Caco-2 (cell line): ENCODE measurements around the gene MTA1. TPM values are rescaled to one million over a fixed set of nuclear protein-coding genes. Genes with fewer than 3 reads are reported as not detected.

Experiments used
- BruUV-seq: library from RNA; stranded (reverse); fragments of 400-500 nt; replicated peaks from 2 replicates; lab custom pipeline; 2021; lab: Mats Ljungman, UMichigan
- CTCF ChIA-PET: fragments of 300-600 bp; sonication (Branson Sonifier 250); formaldehyde crosslinking; loops from one replicate; lab custom pipeline; 2022; ENCODE audit warnings: antibody characterized with exemption; lab: Charles Lee
- POLR2A ChIA-PET: fragments of 300-600 bp; sonication (Branson Sonifier 250); formaldehyde crosslinking; loops from one replicate; lab custom pipeline; 2022; ENCODE audit warnings: antibody characterized with exemption; lab: Charles Lee
- DNase-seq, 2 experiments: peaks; one replicate each; pipeline versions ENCODE4 v3.0.0 to v3.0.0-alpha.2; 2020 to 2022
- H3K27me3 ChIP-seq: replicated peaks from 2 replicates; pipeline ENCODE4 v1.6.0; 2011; ENCODE audit warnings: low read length; ENCODE audit not compliant: control insufficient read depth, insufficient read depth
- H3K36me3 ChIP-seq: 2 replicates; pipeline ENCODE4 v1.5.1; 2011; ENCODE audit warnings: low read length; ENCODE audit not compliant: control insufficient read depth, insufficient read depth
- H3K4me1 ChIP-seq: fragments of 250-450 bp; sonication (Bioruptor Pico); 2 replicates; pipeline ENCODE4 v1.5.1; 2020; ENCODE audit warnings: mild to moderate bottlenecking
- H3K4me3 ChIP-seq: 2 replicates; pipeline ENCODE4 v1.5.1; 2011; ENCODE audit warnings: low read depth, mild to moderate bottlenecking, control low read depth, low read length
- H3K9me3 ChIP-seq: fragments of 250-450 bp; sonication (Bioruptor Pico); 2 replicates; pipeline ENCODE4 v1.5.1; 2020; ENCODE audit warnings: mild to moderate bottlenecking, moderate library complexity
- H3K27ac Mint-ChIP-seq: one replicate; pipeline ENCODE4 v1.8.0; 2022; ENCODE audit warnings: mixed read lengths; ENCODE audit not compliant: unreplicated experiment
- H3K27me3 Mint-ChIP-seq: one replicate; pipeline ENCODE4 v1.8.0; 2022; ENCODE audit warnings: mixed read lengths; ENCODE audit not compliant: insufficient read depth, unreplicated experiment
- H3K36me3 Mint-ChIP-seq: one replicate; pipeline ENCODE4 v1.8.0; 2022; ENCODE audit warnings: mild to moderate bottlenecking, mixed read lengths; ENCODE audit not compliant: insufficient read depth, unreplicated experiment
- H3K4me1 Mint-ChIP-seq: one replicate; pipeline ENCODE4 v1.8.0; 2022; ENCODE audit warnings: low read depth, mixed read lengths; ENCODE audit not compliant: unreplicated experiment
- H3K4me3 Mint-ChIP-seq: one replicate; pipeline ENCODE4 v1.8.0; 2022; ENCODE audit warnings: mild to moderate bottlenecking, moderate library complexity, mixed read lengths; ENCODE audit not compliant: unreplicated experiment
- H3K9me3 Mint-ChIP-seq: one replicate; pipeline ENCODE4 v1.8.0; 2022; ENCODE audit warnings: mixed read lengths; ENCODE audit not compliant: unreplicated experiment
- intact Hi-C: fragments of 100-400 bp; cut with micrococcal nuclease; formaldehyde crosslinking; loops from one replicate; pipeline ENCODE4 v1.10.0; 2022; ENCODE audit not compliant: unreplicated experiment
- total RNA-seq: library from RNA; stranded (reverse); gene quantifications from 2 replicates; pipeline ENCODE4 v1.2.3, GENCODE V29; 2022
- TF ChIP-seq, protein P1 (sequence below), 2 experiments: fragments of 200-600 bp in 1 of 2; IDR thresholded peaks; 1 replicate in 1 of 2; 2 replicates in 1 of 2; pipeline versions ENCODE4 v1.5.1 to v1.8.0; 2011 to 2022; ENCODE audit warnings: antibody characterized with exemption in 1 of 2, control low read depth in 1 of 2, inconsistent platforms in 1 of 2, low read depth in 1 of 2, low read length in 1 of 2, mild to moderate bottlenecking in 1 of 2, moderate library complexity in 1 of 2; ENCODE audit not compliant: insufficient read depth in 1 of 2, severe bottlenecking in 1 of 2, unreplicated experiment in 1 of 2

Gene MTA1
- total RNA-seq, 1 experiment from 2014 or later = 167 TPM

DNA sequence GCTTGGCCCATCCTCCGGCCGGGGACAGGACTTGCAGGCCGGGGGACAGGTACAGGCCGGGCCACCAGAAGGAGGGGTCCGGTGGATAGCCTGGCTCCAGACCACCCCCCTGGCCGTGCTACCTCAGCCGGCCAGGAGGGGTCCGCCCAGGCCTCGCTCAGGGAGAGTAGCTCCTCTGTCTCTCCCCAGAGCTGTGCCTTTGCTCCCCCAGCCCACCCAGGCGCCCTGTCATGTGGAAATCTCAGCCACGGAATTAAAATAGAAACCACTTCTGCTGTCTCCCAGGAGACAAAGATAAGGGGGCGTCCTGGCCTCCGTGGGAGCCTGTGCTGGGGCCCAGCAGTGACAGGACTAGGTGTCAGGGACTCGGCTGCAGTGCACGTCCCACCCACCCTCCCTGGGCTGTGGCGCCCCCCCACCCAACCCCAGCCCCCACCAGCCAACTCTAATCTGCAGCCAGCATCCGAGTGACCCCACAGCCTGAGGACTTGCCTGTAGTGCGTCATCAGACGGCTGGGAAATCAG, 51.7 kb downstream of the MTA1 start:
- peak in 1 of 2 experiments; percentile 47 for DNase-seq
- Mint-ChIP-seq H3K36me3 (peaks cover 14% of the 10 kb centered on the region), H3K9me3 (no peaks in the 10 kb centered on the region), H3K27me3 (no peaks in the 10 kb centered on the region), H3K27ac (no peak overlapping the region), H3K4me1 (no peaks in the 10 kb centered on the region), H3K4me3 (no peak overlapping the region)
- TF ChIP-seq, protein P1, sequence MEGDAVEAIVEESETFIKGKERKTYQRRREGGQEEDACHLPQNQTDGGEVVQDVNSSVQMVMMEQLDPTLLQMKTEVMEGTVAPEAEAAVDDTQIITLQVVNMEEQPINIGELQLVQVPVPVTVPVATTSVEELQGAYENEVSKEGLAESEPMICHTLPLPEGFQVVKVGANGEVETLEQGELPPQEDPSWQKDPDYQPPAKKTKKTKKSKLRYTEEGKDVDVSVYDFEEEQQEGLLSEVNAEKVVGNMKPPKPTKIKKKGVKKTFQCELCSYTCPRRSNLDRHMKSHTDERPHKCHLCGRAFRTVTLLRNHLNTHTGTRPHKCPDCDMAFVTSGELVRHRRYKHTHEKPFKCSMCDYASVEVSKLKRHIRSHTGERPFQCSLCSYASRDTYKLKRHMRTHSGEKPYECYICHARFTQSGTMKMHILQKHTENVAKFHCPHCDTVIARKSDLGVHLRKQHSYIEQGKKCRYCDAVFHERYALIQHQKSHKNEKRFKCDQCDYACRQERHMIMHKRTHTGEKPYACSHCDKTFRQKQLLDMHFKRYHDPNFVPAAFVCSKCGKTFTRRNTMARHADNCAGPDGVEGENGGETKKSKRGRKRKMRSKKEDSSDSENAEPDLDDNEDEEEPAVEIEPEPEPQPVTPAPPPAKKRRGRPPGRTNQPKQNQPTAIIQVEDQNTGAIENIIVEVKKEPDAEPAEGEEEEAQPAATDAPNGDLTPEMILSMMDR (IDR thresholded peaks at IDR 0.05; ENCODE audit: insufficient read depth in 1 of 2, low read depth in 1 of 2, low read length in 1 of 2, severe bottlenecking in 1 of 2, unreplicated experiment in 1 of 2) = peak; percentile 15 to 36
- H3K4me3 ChIP-seq = no peak overlapping the region
- BruUV-seq = no TSS peak
- intact Hi-C loops = no loop called here
- H3K9me3 ChIP-seq = no peaks in the 10 kb centered on the region
- CTCF ChIA-PET = interaction anchor here (0.6 to 3.0 kb wide), 4 partner anchors 9 to 119 kb away, joined by 4 to 16 read pairs (median 8); no protein-coding TSS in a partner anchor
- H3K36me3 ChIP-seq = no peaks in the 10 kb centered on the region; the same call in 1 of the 2 replicates
- no peaks in the 10 kb centered on the region for H3K27me3 ChIP-seq
- POLR2A ChIA-PET = no interaction called here
- peaks cover 18% of the 10 kb centered on the region for H3K4me1 ChIP-seq

GRCh38 chr14:105471823-105472485, 52.3 kb downstream of the MTA1 start:
- no peaks in the 10 kb centered on the region for H3K4me1 Mint-ChIP-seq
- intact Hi-C loops = no loop called here
- H3K36me3 ChIP-seq = no peaks in the 10 kb centered on the region; the same call in 1 of the 2 replicates
- H3K36me3 Mint-ChIP-seq = peaks cover 12% of the 10 kb centered on the region
- H3K27ac Mint-ChIP-seq = no peak overlapping the region
- POLR2A ChIA-PET = no interaction called here
- H3K9me3 Mint-ChIP-seq = no peaks in the 10 kb centered on the region
- H3K4me3 ChIP-seq = no peak overlapping the region
- H3K27me3 Mint-ChIP-seq = no peaks in the 10 kb centered on the region
- no peak overlapping the region for H3K4me3 Mint-ChIP-seq
- H3K27me3 ChIP-seq = no peaks in the 10 kb centered on the region
- BruUV-seq = no TSS peak
- CTCF ChIA-PET = interaction anchor here (0.6 to 3.0 kb wide), 4 partner anchors 9 to 120 kb away, joined by 3 to 16 read pairs (median 5); no protein-coding TSS in a partner anchor
- DNase-seq = no peak
- H3K4me1 ChIP-seq = peaks cover 18% of the 10 kb centered on the region
- no peaks in the 10 kb centered on the region for H3K9me3 ChIP-seq
- TF ChIP-seq, protein P1 (IDR thresholded peaks at IDR 0.05; ENCODE audit: insufficient read depth in 1 of 2, low read depth in 1 of 2, low read length in 1 of 2, severe bottlenecking in 1 of 2, unreplicated experiment in 1 of 2) = no peak

- Mint-ChIP-seq H3K36me3 (peaks cover 13% of the 10 kb centered on the region), H3K27me3 (peaks cover 3% of the 10 kb centered on the region), H3K27ac (no peak overlapping the region), H3K4me1 (no peaks in the 10 kb centered on the region), H3K4me3 (no peak overlapping the region), H3K9me3 (no peaks in the 10 kb centered on the region)
- no peaks in the 10 kb centered on the region for H3K27me3 ChIP-seq
- no peaks in the 10 kb centered on the region for H3K36me3 ChIP-seq
- intact Hi-C loops = no loop called here
- H3K4me3 ChIP-seq = no peak overlapping the region
- no peaks in the 10 kb centered on the region for H3K9me3 ChIP-seq
- no peak for DNase-seq
- TF ChIP-seq, protein P1 (IDR thresholded peaks at IDR 0.05; ENCODE audit: insufficient read depth in 1 of 2, low read depth in 1 of 2, low read length in 1 of 2, severe bottlenecking in 1 of 2, unreplicated experiment in 1 of 2) = no peak
- H3K4me1 ChIP-seq = peaks cover 18% of the 10 kb centered on the region
- ChIA-PET POLR2A (no interaction called here), CTCF (interaction anchor here (0.6 to 3.0 kb wide), 3 partner anchors 8 to 19 kb away, joined by 3 to 16 read pairs (median 5); no protein-coding TSS in a partner anchor)
- no TSS peak for BruUV-seq
Measured at GRCh38 chr14:105472486-105472991, 52.9 kb downstream of the MTA1 start.
